ENCODE results near the gene ATAD1.
"Not testable (repeated sequence)": the region's sequence is repeated elsewhere in the genome, so short reads cannot be mapped to it uniquely, and the experiment has no call there.

The ATAD1 gene, protein sequence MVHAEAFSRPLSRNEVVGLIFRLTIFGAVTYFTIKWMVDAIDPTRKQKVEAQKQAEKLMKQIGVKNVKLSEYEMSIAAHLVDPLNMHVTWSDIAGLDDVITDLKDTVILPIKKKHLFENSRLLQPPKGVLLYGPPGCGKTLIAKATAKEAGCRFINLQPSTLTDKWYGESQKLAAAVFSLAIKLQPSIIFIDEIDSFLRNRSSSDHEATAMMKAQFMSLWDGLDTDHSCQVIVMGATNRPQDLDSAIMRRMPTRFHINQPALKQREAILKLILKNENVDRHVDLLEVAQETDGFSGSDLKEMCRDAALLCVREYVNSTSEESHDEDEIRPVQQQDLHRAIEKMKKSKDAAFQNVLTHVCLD

DNA sequence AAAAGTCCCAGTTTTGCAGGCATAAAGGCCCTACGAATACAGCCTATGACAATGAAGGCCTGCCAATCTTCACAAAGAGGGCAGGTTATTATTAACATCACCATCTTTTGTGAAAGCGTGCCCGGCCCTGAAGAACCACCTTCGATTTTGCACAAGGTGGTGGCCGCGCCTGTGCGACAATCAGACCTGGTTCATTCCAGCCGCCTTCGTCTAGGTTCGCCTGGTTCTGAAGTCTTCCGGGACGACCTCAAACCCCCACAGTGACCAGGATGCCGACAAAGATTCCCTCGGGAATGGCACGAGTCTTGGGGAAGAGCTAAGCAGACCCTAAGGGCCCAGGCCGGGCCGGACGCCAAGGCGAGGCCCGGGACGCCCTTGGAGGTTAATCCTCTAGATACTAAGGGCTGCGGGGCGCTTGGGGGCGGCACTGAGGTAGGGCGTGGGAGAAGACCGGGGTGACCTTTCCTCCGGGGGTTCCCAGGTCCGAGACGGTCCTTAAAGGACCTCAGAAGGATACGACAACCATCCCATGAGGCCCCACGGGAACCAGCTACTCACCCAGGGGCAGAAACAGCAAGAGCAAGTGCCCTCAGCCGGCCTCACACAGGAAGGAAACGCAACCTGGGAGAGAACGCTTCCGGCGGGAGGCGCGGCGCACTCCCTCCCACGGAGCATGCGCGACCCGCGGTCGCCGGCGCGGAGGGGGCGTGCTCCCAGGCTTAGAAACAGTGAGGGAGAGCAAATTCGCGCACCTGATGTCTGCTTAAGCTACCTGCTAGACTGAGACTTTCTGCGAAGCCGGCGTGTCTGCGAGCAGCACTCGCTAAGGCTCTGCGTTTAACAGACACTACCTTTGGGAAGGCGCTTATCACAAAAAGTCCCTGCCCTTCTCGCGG lies at the start of gene ATAD1:
Gene ATAD1, minus strand, starts transcription at position 618 of the 896 bp plus-strand sequence. CDS start 3,627 bp downstream, outside the sequence.
- peak in 1 of 2 experiments; percentile 66 for DNase-seq

DNA sequence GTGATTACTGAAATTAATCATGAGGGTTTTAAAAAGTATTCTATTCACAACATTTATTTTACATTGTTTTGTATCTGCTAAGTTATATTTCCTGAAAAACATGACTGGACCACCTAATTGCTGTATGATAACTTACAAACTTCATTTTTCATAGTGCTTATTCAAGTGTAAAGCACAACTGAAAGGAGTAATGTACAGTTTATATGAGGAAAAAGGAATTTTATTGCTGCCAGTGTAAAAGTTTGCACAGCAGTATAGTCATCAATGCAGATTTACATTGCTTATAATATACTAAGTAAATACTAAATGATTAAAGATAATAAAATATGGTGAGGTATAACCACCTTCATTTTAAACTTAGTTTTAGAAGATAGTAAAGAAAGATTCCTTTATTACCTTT lies 49.4 kb upstream of the ATAD1 start:
- DNase-seq = no peak

DNA sequence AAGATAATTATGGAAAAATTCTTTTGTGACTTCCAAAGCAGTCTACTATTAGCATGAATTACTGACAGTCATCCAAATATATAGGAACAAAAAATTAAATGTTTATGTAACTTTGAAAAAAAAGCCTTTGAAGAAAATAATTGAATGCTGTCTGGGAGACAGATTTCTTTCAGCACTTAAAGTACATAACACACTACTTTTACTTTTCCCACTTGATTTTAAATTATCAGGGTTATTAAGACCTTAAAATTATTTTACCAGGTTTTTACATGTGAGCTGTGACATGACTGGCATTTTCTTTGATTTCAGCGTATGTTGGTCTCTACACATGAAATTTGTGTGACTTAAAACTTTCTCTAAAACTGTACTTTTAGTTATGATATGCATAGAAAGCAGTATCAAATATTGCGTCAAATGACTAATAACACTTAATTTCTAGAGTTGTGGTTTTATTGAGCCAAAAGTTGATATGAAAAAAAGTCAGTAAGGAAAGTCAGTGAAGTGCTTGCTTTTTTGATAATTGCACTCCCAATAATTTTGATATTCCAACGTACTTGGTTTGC lies 48.5 kb upstream of the ATAD1 start:
- no peak for DNase-seq

DNA sequence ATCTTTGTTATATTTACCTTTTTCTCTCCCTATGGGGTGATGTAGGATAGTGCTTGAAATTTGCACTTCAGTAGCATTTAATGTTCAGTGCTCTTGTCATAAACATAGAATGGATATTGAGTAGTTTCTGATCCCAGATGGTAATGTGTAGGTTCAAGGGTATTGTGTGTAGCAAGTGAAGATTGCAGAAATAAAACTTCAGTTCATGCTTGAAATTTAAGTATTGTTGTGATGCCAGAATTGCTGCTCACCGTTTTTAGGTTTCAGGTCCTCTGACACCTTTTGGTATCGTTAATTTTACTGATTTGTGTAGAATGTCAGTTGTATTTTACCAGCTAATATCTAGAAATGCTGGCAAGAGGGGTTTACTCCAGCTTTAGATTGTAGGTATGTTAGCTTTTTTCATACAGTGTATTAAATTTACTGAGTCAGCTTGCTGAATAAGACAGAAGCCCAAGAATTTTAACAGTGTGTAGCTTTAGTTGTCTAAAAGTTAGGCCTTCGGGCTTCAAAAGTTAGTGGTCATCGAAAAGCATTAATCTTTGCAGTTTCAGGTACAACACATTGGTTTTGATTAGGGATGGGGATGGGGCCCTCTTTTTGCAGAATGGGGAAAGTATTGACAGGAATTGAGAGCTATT lies 47.3 kb upstream of the ATAD1 start:
- DNase-seq = no peak

DNA sequence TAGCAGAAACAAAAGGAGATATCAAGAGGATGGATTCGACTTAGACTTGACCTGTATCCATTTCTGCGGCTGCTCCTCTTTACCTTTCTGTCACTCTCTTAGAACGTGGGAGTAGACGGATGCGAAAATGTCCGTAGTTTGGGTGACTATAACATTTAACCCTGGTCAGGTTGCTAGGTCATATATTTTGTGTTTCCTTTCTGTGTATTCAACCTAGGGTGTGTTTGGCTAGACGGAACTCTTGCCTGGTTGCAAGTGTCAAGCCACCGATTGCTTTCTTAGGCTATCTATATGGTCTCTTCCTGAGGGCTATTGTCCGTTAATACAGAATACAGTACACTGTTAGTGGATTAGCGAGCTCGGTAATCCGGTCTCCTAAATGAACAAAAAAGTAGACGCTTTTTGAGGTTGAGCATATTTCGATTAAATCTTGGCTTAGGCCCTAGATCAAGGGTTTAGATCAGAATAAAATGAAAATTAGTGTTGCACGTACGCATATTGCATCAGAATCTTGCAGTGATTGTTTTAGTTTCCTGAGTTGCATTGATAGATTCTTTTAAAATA lies 46.6 kb upstream of the ATAD1 start:
- DNase-seq = no peak

DNA sequence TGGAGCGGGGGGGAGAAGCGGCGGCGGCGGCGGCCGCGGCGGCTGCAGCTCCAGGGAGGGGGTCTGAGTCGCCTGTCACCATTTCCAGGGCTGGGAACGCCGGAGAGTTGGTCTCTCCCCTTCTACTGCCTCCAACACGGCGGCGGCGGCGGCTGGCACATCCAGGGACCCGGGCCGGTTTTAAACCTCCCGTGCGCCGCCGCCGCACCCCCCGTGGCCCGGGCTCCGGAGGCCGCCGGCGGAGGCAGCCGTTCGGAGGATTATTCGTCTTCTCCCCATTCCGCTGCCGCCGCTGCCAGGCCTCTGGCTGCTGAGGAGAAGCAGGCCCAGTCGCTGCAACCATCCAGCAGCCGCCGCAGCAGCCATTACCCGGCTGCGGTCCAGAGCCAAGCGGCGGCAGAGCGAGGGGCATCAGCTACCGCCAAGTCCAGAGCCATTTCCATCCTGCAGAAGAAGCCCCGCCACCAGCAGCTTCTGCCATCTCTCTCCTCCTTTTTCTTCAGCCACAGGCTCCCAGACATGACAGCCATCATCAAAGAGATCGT lies 46.0 kb upstream of the ATAD1 start:
- DNase-seq = not testable (repeated sequence)

DNA sequence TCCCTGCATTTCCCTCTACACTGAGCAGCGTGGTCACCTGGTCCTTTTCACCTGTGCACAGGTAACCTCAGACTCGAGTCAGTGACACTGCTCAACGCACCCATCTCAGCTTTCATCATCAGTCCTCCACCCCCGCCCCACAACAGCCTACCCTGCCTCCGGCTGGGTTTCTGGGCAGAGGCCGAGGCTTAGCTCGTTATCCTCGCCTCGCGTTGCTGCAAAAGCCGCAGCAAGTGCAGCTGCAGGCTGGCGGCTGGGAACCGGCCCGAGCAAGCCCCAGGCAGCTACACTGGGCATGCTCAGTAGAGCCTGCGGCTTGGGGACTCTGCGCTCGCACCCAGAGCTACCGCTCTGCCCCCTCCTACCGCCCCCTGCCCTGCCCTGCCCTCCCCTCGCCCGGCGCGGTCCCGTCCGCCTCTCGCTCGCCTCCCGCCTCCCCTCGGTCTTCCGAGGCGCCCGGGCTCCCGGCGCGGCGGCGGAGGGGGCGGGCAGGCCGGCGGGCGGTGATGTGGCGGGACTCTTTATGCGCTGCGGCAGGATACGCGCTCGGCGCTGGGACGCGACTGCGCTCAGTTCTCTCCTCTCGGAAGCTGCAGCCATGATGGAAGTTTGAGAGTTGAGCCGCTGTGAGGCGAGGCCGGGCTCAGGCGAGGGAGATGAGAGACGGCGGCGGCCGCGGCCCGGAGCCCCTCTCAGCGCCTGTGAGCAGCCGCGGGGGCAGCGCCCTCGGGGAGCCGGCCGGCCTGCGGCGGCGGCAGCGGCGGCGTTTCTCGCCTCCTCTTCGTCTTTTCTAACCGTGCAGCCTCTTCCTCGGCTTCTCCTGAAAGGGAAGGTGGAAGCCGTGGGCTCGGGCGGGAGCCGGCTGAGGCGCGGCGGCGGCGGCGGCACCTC lies 45.3 kb upstream of the ATAD1 start, which contains the start of the genes KLLN and PTEN:
Gene KLLN, minus strand, starts transcription at position 481 of the 891 bp plus-strand sequence. CDS start 1,046 bp downstream, outside the sequence.
Gene PTEN, plus strand, starts transcription at position 573 of the 891 bp plus-strand sequence. CDS start 845 bp downstream, outside the sequence.
- peak in 1 of 2 experiments; percentile 38 for DNase-seq

DNA sequence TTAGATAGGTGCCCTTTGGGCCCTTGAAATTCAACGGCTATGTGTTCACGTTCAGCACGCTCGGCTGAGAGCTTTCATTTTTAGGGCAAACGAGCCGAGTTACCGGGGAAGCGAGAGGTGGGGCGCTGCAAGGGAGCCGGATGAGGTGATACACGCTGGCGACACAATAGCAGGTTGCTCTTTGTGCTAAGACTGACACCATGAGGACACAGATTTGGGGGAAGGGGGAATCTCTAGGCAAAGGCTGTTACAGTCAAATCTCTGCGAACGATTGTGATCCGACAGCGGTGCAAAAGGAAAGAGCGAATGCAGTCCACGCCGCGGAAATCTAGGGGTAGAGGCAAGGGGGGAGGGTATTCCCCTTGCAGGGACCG lies 44.6 kb upstream of the ATAD1 start:
- DNase-seq = no peak

DNA sequence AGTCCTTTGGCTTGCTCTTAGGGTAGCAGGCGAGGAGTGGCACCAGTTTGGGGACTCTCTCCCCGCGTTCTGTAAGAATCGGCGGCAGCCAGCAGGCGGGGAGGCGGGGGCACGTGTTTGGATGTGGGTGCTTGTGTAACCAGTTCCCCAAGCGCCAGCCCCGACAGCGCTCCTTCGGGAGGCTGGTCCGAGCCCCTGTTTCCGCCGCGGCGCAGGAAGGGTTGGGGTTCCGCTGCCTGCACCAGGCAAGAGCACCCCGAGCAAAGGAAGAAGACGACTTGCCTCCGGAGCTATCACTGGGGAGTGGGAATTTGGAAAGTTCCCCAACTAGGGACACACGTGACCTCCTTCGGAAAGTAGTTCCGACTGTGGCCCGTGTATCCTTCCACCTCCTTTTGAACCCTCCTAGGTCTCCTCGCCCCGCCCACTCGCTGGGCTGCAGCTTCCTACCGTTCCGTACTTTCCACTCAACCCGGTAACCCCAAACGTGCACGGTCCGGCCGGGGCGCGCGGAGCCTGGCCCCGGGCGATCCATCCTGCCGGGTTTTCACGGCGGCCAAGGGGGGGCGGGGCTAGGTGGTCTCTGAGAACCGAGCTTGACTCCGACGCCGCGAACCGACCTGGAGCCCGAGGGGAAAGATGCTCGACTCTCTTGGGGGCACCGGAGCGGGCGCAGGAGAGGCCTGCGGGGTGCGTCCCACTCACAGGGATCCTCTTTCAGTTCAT lies 44.1 kb upstream of the ATAD1 start:
- DNase-seq = peak in 1 of 2 experiments; percentile 77

DNA sequence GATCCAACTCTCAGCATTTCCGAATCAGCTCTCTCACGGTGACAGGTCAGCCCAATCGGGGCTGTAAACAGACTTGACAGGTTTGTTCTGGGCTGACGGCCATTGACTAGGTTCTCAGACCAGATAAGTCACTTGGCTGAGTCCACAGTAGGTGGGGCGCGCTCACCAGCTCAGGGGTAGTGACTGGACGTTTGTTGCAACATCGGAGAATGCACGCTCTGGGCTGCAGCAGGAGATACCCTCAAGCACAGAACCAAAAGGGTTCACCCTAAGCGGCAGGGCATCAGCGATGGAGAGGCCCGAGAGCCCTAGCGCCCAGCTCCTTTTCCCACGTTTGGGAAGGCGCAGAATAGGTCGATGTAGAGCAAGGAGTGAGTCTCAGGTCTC lies 43.5 kb upstream of the ATAD1 start:
- peak in 1 of 2 experiments; percentile 70 for DNase-seq

DNA sequence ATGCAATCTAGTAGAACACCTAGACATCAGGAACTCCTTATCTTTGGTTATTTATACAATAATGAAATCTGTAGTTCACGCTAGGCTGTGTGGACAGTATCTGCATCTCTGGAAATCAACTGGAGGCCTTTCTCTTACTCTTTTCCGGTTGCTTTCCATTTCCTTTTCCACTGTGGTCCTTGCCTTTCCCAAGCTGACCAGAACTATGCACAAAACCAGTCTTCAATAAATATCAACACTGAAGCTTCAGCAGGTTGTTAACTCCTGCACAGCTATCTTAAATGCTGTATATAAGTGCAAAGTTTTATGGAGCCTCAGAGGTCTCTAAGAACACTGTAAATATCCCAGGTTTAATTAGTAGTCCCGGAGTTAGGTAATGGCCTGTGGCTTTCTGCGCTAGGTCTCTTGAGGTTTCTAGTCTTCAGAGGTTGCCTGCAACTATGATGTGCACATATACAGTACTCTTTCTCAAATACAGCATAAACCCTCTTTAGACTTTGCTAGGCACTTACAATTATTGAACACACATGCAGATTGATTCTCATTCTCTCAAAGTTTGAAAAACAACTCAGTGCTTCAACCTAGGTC lies 42.9 kb upstream of the ATAD1 start:
- DNase-seq = no peak

DNA sequence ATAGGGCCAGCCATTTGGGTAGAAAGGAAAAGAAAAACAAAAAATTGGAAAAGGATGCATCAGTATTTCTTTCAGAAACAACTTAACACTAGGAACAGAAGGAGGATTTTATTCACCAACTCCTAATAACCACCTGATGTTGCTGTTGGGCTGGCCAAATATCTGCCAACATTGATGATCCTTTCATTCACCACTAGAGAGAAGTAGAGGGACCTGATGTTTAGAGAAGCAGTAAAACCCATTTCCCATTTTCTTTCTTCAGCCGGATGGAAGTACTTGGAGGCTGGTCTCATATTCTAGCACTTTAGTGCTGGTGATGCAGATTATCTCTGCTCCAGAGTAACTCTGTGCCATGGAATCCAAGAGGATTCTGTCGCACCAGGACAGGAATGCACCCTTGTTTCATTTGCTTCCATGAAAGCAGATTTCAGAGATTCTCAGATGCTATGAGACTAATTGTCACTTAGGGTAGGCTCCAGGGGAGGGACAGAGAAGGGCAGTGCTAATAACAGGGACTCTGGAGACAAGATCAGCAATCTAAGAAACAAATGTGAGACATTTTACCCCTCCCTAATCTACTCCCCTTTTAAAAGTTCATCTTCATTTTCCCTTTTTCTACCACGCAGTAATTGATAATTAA lies 42.2 kb upstream of the ATAD1 start:
- no peak for DNase-seq

DNA sequence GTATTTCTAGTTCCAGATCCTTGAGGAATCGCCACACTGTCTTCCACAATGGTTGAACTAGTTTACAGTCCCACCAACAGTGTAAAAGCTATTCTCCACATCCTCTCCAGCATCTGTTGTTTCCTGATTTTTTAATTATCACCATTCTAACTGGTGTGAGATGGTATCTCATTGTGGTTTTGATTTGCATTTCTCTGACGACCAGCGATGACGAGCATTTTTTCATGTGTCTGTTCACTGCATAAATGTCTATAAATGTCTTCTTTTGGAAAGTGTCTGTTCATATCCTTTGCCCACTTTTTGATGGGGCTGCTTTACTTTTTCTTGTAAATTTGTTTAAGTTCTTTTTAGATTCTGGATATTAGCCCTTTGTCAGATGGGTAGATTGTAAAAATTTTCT lies 37.6 kb upstream of the ATAD1 start:
- not testable (repeated sequence) for DNase-seq

DNA sequence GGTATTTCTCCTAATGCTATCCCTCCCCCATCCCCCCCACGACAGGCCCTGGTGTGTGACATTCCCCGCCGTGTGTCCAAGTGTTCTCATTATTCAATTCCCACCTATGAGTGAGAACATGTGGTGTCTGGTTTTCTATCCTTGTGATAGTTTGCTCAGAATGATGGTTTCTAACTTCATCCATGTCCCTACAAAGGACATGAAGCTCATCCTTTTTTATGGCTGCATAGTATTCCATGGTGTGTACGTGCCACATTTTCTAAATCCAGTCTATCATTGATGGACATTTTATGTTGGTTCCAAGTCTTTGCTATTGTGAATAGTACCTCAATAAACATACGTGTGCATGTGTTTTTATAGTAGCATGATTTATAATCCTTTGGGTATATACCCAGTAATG lies 37.2 kb upstream of the ATAD1 start:
- not testable (repeated sequence) for DNase-seq

DNA sequence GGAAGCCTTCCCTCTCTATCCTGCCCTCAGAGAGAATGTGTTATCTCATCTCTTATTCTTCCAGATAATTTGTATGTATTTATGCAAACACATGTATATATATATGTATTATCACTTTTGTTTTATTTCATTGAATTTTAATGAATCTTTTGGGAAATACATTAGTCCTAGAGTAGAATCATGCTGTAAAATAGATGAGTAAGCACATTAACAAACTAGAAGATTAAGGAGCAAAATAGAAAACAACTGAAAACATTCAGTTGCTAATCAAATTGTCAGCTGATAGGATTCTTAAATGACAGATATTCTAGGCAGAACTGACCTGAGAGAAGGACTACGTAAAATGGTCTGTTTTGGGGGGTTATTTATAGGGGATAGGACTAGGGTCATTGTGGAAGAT lies 34.1 kb upstream of the ATAD1 start:
- DNase-seq = no peak

DNA sequence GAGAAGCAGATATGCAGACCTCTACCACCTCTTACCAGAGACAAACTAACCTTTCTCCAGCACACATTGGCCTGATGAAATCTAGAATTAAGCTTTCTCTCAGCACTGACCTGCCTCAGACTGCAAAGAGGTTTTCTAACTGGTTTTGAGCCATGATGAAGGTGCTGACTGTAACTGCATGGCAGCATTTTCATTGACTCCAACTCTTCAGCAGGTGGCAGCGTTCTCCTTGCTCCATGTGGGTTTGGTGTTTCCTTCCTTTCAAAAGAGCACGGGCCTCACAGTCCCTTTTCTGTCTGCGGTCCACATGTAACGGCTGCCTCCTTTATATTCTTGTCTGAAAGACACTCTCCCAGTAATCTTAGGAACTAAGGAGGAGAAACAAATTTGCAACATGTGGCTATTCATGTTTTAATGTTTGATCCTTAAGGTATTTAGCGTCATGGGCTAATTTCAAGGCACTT lies 32.7 kb upstream of the ATAD1 start:
- DNase-seq = peak in 1 of 2 experiments; percentile 79

DNA sequence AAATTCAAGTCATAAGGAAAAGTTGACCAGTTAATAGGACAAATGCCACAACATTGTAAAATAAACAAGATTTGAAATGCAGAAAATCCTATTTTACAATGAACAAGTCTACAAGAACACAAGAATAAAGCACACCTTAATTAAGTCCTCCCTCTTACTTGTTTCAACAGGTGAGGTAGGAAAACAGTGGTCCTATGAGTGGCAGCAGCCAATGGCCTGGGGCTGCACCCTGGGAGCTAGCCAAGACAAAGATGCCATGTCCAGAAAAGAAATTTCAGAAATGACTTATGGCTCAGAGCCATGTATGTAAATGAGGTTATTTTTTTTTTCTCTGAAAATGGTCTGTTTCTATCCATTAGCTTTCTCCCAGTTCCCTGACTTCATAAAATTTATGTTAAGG lies 31.0 kb upstream of the ATAD1 start:
- no peak for DNase-seq

DNA sequence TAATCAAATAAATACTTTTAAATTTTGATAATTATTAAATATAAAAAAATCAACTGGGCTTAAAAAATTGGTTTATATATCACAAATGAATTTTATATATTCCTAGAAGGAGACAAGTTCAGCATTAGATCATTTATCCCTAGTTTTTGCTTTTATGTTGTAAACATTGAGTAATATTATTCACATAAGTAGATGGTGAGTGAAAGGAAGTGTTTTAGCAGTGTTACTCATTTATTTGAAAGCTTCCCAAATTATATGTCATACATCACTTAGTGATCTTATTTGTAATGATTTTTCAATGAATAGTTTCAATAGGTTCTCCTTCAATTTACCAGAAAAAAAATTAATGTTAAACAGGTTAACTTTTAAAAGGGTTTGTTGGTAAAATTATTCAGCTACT lies 29.5 kb upstream of the ATAD1 start:
- DNase-seq = no peak

DNA sequence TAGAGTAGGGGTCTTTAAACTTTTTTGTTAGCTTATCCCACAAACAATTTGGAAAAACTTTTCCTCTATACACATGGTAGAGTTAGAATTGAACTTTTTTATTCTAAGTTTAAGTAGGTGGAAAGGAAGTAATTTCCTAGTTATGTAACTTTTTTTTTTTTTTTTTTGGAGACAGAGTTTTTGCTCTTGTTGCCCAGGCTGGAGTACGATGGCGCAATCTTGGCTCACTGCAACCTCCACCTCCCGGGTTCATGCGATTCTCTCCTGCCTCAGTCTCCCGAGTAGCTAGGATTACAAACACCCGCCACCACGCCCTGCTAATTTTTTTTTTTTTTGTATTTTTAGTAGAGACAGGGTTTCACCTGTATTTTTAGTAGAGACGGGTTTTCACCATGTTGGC lies 28.7 kb upstream of the ATAD1 start:
- not testable (repeated sequence) for DNase-seq
